ENCODE results near the gene ZNF507.

The ZNF507 gene

GRCh38 chr19:32339423-32339822, 6.0 kb upstream of the ZNF507 start:
- TF ChIP-seq, protein P1, sequence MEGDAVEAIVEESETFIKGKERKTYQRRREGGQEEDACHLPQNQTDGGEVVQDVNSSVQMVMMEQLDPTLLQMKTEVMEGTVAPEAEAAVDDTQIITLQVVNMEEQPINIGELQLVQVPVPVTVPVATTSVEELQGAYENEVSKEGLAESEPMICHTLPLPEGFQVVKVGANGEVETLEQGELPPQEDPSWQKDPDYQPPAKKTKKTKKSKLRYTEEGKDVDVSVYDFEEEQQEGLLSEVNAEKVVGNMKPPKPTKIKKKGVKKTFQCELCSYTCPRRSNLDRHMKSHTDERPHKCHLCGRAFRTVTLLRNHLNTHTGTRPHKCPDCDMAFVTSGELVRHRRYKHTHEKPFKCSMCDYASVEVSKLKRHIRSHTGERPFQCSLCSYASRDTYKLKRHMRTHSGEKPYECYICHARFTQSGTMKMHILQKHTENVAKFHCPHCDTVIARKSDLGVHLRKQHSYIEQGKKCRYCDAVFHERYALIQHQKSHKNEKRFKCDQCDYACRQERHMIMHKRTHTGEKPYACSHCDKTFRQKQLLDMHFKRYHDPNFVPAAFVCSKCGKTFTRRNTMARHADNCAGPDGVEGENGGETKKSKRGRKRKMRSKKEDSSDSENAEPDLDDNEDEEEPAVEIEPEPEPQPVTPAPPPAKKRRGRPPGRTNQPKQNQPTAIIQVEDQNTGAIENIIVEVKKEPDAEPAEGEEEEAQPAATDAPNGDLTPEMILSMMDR (IDR thresholded peaks at IDR 0.05; ENCODE audit: low read depth, low read length) = no peak
- DNase-seq (ENCODE audit: low read depth in 2 of 2) = no peak
- H3K4me3 ChIP-seq (replicated peaks in 1 of 2; ENCODE audit: low read depth in 2 of 2, low read length in 2 of 2) = no peak overlapping the region

DNA sequence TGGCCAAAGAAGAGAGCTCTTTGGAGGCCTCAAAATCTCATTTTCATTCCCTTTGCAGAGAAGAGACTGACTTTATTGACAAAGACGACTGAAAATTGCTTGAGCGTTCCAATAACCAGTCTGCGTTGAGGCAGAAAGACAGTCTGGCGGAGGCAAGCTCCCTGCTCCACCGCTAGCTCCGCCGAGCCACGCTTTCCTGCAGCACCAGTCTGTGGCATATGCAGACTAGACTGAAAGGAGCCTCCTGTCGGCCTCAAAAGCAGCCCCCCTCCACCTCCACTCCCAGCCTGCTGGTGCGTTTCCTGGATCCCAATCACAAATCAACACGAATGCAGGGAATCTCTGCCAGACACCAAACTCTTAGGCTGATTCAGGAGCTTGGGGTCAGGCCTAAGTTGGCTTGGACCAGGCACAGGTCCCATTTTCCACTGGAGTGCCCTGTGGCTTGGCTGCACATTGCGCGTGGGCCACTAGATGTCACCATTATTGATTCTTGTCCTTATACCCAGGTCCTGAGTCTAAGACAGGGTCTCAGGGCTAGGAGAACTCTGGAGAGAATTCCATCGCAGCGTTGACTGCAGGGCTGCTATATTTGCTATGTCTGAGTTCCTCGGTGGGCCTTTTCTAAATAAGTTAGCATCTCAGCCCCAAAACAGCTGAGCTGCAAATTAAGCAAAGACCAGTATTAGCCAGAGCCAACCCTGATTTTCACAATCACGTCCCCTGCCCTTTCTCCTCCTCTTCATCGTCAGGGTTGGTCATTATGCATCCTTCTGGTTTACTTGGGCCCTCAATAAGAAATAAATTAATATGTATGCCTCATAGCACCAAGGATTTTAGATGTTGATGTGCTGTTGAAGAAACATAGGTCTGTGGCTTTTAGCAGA, 5.2 kb upstream of the ZNF507 start:
- H3K4me3 ChIP-seq (replicated peaks in 1 of 2; ENCODE audit: low read depth in 2 of 2, low read length in 2 of 2) = no peak overlapping the region
- TF ChIP-seq, protein P1 (IDR thresholded peaks at IDR 0.05; ENCODE audit: low read depth, low read length) = peak; percentile 73
- peak; percentile 57 to 64 for DNase-seq (ENCODE audit: low read depth in 2 of 2)

GRCh38 chr19:32342695-32343094, 2.7 kb upstream of the ZNF507 start:
- no peak for DNase-seq (ENCODE audit: low read depth in 2 of 2)
- TF ChIP-seq, protein P1 (IDR thresholded peaks at IDR 0.05; ENCODE audit: low read depth, low read length) = no peak
- H3K4me3 ChIP-seq (replicated peaks in 1 of 2; ENCODE audit: low read depth in 2 of 2, low read length in 2 of 2) = no peak overlapping the region

GRCh38 chr19:32343550-32344262, 1.7 kb upstream of the ZNF507 start:
- DNase-seq (ENCODE audit: low read depth in 2 of 2) = no peak
- TF ChIP-seq, protein P1 (IDR thresholded peaks at IDR 0.05; ENCODE audit: low read depth, low read length) = no peak

GRCh38 chr19:32346901-32347300, 1.5 kb downstream of the ZNF507 start:
- TF ChIP-seq, protein P1 (IDR thresholded peaks at IDR 0.05; ENCODE audit: low read depth, low read length) = no peak
- H3K4me3 ChIP-seq (replicated peaks in 1 of 2; ENCODE audit: low read depth in 2 of 2, low read length in 2 of 2) = peak overlapping the region in 1 of 2 donors; percentile 85
- DNase-seq (ENCODE audit: low read depth in 2 of 2) = no peak

More at GRCh38 chr19:32343550-32344262, 1.7 kb upstream of the ZNF507 start:
- H3K4me3 ChIP-seq (replicated peaks in 1 of 2; ENCODE audit: low read depth in 2 of 2, low read length in 2 of 2) = no peak overlapping the region

GRCh38 chr19:32347573-32347972, 2.2 kb downstream of the ZNF507 start:
- no peak overlapping the region for H3K4me3 ChIP-seq (replicated peaks in 1 of 2; ENCODE audit: low read depth in 2 of 2, low read length in 2 of 2)
- DNase-seq (ENCODE audit: low read depth in 2 of 2) = no peak
- TF ChIP-seq, protein P1 (IDR thresholded peaks at IDR 0.05; ENCODE audit: low read depth, low read length) = no peak

Measured in cardiac fibroblast (primary cell).